Stomach (tissue), 4 donors: ENCODE data around the gene GPR65.

Source experiments
- CTCF ChIP-seq, 7 experiments: fragments of 450-650 bp in 4 of 7; fragments of 200-600 bp in 3 of 7; sonication (generic) in 3 of 7; IDR thresholded peaks; one replicate each; pipeline ENCODE4 v1.5.1; 2016 to 2019; ENCODE audit warnings: antibody characterized with exemption in 7 of 7, control low read depth in 2 of 7, mild to moderate bottlenecking in 1 of 7
- EP300 ChIP-seq: sonication (generic); formaldehyde crosslinking; IDR thresholded peaks from one replicate; pipeline ENCODE4 v1.6.1; 2017; ENCODE audit warnings: antibody characterized with exemption
- POLR2AphosphoS5 ChIP-seq, 3 donors: sonication (generic); formaldehyde crosslinking; IDR thresholded peaks; one replicate each; pipeline ENCODE4 v1.6.1; 2016; ENCODE audit warnings: antibody characterized with exemption in 3 of 3

- TF ChIP-seq CTCF (IDR thresholded peaks at IDR 0.05) = no peak
- no peak for TF ChIP-seq POLR2AphosphoS5 (IDR thresholded peaks at IDR 0.05)
- no peak for TF ChIP-seq EP300
Measured at GRCh38 chr14:88025313-88025712, 20.4 kb downstream of the GPR65 start.
